Fibroblast of pulmonary artery (primary cell): ENCODE results near the gene CFAP97.

Source experiments
- DNase-seq: peaks from one replicate; pipeline ENCODE4 v3.0.0-alpha.2; 2010; ENCODE audit warnings: low read depth
- H3K4me3 ChIP-seq: replicated peaks from 2 replicates; pipeline ENCODE4 v1.5.1; 2011; ENCODE audit warnings: low read depth, mild to moderate bottlenecking, control low read depth, low read length, moderate library complexity
- CTCF ChIP-seq: IDR thresholded peaks from 2 replicates; pipeline ENCODE4 v1.5.1; 2011; ENCODE audit warnings: mild to moderate bottlenecking, control low read depth, low read length, inconsistent platforms; ENCODE audit errors: missing control alignments

CFAP97 gene

GRCh38 chr4:185232370-185232769, 28.6 kb upstream of the CFAP97 start:
- no peak overlapping the region for H3K4me3 ChIP-seq
- TF ChIP-seq CTCF, result no peak
- no peak for DNase-seq

GRCh38 chr4:185229021-185229818, 25.4 kb upstream of the CFAP97 start:
- TF ChIP-seq CTCF, result no peak
- no peak overlapping the region for H3K4me3 ChIP-seq
- DNase-seq, result no peak

- no peak for DNase-seq
- H3K4me3 ChIP-seq, result no peak overlapping the region
- TF ChIP-seq CTCF, result no peak
Measured at GRCh38 chr4:185227713-185228278, 24.0 kb upstream of the CFAP97 start.

- H3K4me3 ChIP-seq, result no peak overlapping the region
- DNase-seq, result no peak
- peak; percentile 20 for TF ChIP-seq CTCF
Measured at GRCh38 chr4:185227131-185227551, 23.3 kb upstream of the CFAP97 start.

- TF ChIP-seq CTCF, result no peak
- H3K4me3 ChIP-seq, result no peak overlapping the region
- DNase-seq, result no peak
Measured at GRCh38 chr4:185225940-185226339, 22.1 kb upstream of the CFAP97 start.

GRCh38 chr4:185224597-185224996, 20.8 kb upstream of the CFAP97 start:
- no peak overlapping the region for H3K4me3 ChIP-seq
- peak; percentile 23 for TF ChIP-seq CTCF
- DNase-seq, result no peak
